Measurements from ENCODE around the gene TUB.

Gene TUB

GRCh38 chr11:8068605-8069221, 12.3 kb upstream of the TUB start:
- no peak for DNase-seq

- no peak for DNase-seq
These were observed 11.2 kb upstream of the TUB start for GRCh38 chr11:8069771-8070170.

- DNase-seq: no peak
These were observed 10.4 kb upstream of the TUB start for GRCh38 chr11:8070417-8071115.

GRCh38 chr11:8071616-8072581, 9.1 kb upstream of the TUB start:
- no peak for DNase-seq

- DNase-seq: no peak
These were observed 5.8 kb upstream of the TUB start for GRCh38 chr11:8075119-8075726.

GRCh38 chr11:8079111-8079675, 1.8 kb upstream of the TUB start:
- DNase-seq: no peak

- DNase-seq: no peak
These were observed 841 bp upstream of the TUB start for GRCh38 chr11:8080069-8080670.

GRCh38 chr11:8081591-8082250, 710 bp downstream of the TUB start:
- DNase-seq: no peak

GRCh38 chr11:8082391-8083087, 1.5 kb downstream of the TUB start:
- no peak for DNase-seq

- DNase-seq: no peak
These were observed 2.0 kb downstream of the TUB start for GRCh38 chr11:8083088-8083395.

- DNase-seq: no peak
These were observed 2.9 kb downstream of the TUB start for GRCh38 chr11:8083871-8084281.

- DNase-seq: no peak
These were observed 3.3 kb downstream of the TUB start for GRCh38 chr11:8084352-8084751.

GRCh38 chr11:8085011-8085645, 4.1 kb downstream of the TUB start:
- DNase-seq: no peak

GRCh38 chr11:8086001-8086479, 5.0 kb downstream of the TUB start:
- no peak for DNase-seq

- DNase-seq: no peak
These were observed 5.6 kb downstream of the TUB start for GRCh38 chr11:8086571-8086970.

GRCh38 chr11:8087185-8087584, 6.2 kb downstream of the TUB start:
- no peak for DNase-seq

- no peak for DNase-seq
These were observed 6.7 kb downstream of the TUB start for GRCh38 chr11:8087756-8088155.

- DNase-seq: no peak
These were observed 8.9 kb downstream of the TUB start for GRCh38 chr11:8089791-8090510.

- DNase-seq: peak; percentile 16
These were observed 9.7 kb downstream of the TUB start for GRCh38 chr11:8090756-8091155.

- no peak for DNase-seq
These were observed 10.7 kb downstream of the TUB start for GRCh38 chr11:8091721-8092120.

Data from CD4-positive, alpha-beta T cell treated with Interleukin-6 for 4 hours (primary cell).